HG02678 (cell line): ENCODE measurements around the gene ACADVL.

Experiments used
- ATAC-seq: cut with Tn5 transposase; IDR thresholded peaks from one replicate; pipeline ENCODE4 v1.9.1; 2021; ENCODE audit warnings: mild to moderate bottlenecking, moderate library complexity; ENCODE audit not compliant: unreplicated experiment

Gene ACADVL

DNA sequence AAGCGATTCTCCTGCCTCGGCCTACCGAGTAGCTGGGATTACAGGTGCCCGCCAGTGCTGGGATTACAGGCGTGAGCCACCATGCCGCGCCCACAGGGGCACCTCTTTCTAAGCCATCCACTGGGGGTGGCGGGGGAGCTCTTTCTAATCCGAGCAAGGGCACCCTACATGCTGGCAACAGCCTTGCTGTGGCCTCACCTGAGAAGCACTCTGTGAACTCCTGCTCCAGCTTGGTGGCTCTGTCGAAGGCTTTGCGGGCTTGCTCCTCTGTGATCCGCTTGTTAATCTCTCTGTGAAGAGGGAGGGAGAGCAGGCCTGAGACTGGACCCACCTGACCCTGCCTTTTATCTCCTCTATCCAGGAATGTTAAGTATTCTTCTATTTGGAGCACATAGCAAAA lies 28.7 kb upstream of the ACADVL start:
- ATAC-seq = no peak

DNA sequence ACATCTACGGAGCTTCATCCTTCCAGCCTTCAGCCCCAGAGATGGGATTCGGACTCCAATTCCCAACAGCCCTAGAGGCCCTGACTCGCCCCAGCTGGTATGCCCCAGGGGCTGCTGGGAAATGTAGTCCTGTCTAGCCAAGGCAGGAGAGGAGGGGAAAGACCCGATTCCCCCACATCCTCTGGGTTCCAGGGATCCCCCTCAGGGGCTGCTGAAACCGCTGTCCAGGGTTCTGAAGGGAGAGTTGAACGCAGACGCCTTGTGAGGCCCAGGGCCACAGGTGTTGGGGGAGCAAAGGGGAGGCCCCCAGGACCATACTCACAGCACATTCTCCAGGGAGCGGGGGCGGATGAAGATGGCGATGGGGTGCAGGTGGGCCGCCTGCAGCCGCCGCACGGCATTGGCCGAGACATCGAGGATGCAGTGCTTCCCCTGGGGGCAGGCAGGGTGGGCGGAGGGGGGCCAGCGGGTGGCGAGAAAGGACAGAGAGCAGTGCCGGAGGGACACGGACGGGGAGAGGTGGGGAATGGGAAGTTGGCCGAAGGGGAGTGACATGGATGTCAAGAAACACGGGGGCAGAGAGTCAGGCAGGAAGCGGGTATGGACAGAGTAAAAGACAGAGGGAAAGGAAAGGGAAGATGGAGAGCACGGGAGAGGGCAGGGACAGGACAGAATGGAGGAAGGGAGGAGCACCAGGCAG lies 28.0 kb upstream of the ACADVL start:
- no peak for ATAC-seq

DNA sequence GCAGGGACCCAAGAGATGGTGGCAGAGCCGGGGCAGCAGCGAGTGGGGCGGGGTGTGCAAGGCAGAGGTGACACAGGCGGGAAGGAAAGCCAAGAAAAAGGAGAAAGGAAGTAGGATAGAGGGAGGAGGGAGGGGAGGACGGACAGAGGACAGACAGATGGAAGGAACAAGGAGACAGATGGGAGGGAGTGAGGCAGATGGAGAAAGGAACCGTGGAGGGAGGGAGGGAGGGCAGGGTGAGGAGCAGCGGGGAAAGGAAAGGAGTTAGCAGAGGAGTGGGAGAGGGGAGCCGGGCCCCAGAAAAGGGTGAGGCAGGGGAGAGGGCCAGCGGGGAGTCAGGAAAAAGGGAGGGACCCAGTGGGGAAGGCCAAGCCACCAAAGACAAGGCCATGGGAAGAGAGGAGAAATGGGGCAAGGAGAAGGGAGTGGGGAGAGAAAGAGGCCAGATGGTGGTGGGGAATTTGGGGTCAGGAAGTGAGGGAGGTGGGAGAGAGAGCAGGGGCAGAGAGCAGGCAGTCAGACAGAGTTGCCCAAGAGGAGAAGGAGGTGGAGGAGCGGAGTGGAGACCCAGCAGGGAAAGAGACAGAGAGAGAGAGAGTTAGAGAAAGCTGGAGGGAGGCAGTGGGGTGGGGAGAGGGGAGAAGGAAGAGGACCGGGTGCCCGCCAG lies 27.3 kb upstream of the ACADVL start:
- no peak for ATAC-seq

DNA sequence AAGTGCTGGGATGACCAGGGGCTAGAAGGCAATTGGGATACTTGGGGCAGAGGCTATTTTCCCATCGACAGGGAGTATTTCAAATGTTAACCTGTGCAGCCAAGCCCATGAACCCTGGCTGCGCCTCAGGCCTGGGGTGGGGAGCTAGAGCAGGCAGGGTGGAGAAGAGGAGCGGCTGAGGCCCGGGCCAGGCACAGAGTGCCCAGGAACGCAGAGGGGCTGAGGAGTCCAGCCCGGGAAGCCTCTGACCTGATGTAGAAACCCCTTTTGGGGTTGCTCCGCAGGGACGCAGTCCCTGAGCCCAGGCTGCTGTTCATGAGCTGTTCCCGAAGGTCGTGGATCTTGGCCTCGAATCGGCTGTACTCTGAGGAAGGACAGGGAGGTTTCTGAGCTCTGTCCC lies 23.8 kb upstream of the ACADVL start:
- no peak for ATAC-seq

DNA sequence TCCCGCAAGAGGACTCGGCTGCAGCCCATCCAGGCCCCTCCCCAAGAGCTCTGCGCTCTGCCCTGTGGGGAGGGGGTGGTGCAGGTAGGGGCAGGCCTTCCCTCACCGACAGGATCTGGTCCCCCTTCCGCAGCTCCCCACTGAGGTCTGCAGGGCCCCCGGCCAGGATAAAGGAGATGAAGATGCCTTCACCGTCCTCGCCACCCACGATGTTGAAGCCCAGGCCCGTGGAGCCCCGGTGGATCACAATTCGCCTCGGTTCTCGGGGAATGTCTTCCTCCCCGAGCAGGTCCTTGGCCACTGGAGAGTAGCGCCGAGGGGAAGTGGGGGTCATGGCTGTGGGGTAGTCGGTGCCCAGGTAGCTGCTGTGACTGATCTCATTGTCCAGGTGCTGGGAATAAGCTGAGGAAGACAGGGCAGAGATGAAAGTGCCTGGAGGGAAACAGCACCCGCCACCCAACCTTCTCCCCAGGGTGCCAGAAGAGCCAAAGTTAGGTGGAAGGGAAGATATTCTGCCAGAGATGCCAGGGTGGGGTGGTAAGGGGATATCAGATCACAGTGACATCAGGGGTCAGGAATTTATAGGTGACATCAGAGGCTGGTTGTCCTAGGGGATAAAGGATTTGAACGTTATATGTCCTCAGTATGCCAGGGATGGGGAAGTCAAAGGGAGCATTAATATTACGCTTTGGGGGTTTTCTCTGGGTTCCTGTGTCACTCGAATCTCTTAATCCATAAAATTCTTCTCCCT lies 22.9 kb upstream of the ACADVL start:
- no peak for ATAC-seq

DNA sequence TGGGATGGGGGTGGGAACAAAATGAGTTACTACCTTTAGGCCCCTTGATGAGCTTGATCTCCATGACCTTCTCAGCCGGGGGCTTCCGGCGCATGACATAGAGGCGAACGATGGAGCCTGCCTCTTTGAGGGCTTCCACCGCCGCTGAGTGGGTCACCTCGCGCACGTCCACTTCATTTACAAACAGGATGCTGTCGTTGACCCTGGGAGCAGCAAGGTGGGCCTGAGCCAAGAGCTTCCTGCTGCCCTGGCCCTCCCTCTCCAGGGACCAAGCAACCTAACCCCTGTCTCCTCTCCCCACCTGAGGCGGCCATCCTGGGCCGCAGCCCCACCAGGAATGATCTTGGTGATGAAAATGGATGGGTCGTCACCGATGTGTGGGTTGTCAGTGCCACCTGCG lies 16.3 kb upstream of the ACADVL start:
- no peak for ATAC-seq

DNA sequence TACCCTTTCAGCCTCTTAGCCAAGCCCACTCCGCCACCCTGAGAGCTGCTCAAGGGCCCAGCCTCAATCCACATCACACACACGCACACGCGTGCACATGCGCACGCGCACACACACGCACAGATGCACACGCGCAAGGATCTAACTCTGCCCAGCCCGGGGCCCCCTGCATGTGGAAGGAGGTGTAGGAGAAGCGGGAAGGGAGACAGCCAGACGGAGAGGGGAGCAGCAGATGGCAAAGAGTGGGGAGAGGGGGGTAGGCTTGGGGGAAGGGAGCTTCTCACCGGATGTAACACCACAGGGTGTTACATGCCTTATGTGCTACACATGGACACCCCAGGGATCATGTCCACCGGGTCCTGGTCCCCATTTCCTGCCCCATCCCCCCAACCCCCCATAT lies 15.4 kb upstream of the ACADVL start:
- ATAC-seq = no peak

DNA sequence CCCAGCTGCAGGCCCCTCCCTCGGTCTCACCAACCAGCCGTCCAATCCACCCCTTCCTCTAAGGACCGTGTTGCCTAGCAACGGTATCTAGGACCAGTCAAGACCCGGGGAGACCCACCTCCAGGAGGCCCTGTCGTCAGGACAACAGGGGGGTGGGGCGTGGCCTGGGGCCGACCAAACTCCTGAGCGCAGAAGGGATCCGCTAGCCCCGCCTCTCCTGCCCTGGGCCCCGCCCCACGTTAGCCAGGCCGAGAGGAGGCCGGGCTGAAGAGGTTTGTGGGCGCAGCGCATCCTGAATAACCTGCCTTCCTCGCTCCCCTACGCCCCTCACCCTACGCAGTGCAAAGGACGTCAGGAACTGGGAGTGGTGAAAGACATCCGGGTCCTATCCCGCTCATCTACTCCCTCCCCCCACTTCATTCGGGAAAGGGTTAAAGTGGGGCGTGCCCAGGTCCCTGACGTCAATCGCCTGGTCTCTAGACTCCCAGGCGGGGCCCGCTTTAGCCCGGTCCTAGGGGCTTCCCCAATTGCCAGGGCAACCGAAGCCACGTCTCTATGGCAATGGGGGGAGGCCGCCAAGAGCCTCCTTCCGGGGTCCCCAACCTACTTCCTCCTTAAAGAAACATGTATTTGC lies 14.8 kb upstream of the ACADVL start:
- ATAC-seq = peak; percentile 82

DNA sequence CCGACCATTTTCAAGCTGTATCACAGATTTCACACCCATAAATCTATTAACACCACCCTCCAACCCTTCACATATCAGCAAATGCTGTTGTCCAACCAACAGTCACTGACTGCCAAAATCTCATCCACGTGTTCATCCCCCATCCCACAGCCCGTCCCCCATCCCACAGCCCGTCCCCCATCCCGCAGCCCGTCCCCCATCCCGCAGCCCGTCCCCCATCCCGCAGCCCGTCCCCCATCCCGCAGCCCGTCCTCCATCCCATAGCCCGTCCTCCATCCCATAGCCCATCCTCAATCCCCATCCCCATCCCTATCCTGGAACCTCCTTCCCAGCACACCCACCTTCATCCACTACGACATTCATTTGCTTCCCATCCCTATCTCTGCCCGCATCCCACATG lies 14.2 kb upstream of the ACADVL start:
- ATAC-seq = no peak

DNA sequence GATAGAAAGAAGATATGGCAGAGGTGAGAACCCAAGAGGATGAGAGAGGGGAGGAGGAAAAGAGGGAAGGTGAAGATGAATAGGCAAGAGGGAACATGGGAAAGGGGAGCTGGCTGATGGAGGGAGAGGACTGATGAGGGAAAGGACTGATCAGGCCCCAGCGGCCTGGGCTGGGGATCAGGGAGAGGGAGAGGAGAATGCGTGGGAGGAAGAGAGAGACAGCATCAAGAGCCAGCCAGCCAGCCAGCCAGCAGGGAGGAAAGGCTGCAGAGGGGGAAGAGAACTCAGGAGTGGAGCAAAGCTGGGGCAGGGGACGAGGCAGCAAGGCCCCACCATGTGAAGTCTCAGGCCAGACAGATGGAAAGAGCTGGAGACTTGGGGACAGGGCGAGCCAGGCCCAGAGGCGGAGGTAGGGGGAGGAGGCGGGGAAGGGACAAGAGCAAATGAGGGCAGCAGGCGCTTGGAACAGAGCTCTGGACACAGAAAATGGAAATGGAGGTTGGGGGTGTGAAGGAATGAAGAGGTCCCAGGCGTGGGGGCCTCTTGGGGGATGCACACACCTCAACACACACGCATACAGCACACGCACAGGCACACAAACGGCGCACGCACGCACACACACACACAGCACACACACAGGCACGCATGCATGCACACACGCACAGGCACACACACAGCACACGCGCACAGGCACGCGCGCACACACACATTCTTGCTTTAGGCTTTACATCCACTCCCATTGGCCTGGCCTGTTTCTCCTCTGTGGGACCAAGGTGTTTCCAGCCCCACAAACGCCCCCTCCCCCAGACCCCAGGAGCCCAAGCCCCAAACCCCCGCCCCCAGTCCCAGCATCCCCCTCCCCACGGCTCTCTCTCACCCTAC lies 12.4 kb upstream of the ACADVL start:
- ATAC-seq = no peak

DNA sequence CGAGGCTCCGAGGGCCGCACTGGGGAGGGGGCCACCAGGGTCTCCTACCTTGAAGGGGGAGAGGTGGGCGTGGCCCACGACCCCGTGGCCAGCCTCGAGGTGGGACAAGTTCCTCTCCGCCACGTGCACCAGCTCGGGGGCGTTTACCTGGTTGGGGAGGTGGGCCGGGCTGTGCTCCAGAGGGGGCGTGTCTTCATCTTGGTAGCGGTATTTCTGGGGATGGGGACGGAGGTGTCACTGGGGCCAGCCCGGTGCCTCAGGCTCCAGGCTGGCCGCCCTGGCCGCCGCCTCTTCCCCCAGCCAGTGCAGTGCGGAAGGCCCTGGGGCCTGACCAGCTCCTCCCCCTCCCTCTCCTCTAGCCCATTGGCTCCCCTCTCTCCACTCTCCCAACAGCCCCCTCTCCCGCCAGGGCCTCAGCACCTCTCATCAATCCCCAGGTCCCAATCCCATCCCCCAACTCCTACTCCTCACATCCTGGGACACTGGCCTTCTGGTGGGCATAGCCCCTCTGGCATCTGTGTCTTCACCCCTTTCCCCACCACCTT lies 11.6 kb upstream of the ACADVL start:
- no peak for ATAC-seq

DNA sequence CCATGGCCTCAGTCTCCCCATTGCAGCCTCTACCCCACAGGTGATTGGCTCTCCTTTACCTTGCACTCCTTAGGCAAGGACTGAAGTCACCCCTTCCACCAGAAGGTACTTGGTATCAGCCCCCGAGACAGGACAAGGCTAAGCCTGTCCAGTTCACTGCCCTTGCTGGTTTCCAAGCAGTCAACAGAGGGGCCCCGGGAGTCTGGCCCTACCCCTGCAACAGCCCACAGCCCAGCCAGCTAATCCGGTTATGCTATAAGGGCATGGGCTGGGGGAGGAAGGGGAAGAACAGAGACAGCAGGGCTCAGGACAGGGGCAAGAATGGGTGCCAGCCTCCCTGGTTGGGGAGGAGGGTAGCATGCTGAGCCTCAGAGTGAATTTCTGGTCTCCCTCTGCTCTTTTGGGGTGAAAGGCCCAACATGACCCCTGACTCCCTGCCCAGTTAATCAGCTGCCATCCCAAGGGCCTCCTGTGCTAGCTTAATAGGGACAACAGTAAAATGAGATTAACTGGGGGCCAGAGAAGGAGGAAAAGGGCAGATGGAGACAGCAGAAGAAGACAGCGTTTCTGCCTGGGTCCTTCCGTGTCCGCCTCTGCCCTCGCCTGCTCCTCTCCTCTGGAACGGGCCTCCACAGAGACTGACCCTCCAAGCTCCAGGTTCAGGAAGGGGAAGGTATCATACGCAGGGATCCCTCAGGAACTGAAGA lies 10.8 kb upstream of the ACADVL start:
- no peak for ATAC-seq

DNA sequence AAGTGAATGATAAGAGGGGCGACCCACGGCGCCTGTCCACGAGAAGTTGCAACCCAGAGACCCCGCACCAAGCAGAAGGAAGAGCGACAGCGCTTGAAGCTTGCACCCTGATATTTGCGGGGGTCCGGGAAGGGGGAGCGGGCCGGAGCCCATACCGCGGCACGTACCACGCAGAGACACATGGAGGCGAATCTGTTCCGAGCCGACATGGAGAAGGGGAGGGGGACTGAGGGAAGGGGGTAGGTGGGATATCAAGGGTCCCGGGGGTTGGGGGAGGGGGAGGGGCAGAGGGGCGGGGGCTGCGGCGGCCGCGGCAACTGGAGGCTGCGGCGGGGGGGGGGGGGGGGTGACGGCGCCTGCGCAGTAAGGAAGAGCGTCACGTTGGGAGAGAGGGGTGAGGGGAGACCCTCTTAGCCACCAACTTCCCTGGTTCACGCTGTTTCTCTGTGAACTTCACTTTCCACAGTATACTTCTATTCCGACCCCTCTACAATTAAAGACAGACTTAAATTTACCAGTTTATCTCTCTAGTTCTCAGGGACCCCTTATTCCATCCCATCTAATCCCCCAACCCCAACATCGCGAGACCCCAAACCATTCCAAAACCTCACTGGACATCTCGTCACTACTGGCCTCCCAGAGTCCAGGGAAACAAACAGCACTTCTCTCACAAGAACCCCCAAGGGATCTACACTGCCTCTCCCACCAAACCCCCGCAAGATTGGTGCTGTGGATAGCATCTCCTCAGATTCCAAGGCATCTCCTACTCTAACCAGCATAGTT lies 8.1 kb upstream of the ACADVL start:
- ATAC-seq = no peak

DNA sequence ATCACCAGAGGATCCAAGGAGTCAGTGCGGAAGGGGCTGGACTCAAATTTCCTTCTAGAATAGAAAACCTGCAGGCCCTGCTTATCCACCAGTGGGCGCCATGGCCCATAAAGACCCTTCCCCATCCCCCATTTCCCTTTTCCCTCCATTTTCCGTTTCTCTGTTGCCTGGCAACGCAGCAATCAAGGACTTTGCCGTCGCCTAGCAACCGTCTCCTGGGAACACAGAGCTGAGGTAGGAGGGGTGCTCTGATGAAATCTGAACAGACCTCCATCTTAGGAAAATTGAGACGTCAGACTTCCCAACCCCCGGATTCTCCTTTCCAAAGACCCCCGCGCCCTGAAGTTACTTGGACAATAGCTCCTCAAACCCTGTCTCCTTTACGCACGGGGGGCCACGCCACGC lies 5.8 kb upstream of the ACADVL start:
- peak; percentile 9 for ATAC-seq

DNA sequence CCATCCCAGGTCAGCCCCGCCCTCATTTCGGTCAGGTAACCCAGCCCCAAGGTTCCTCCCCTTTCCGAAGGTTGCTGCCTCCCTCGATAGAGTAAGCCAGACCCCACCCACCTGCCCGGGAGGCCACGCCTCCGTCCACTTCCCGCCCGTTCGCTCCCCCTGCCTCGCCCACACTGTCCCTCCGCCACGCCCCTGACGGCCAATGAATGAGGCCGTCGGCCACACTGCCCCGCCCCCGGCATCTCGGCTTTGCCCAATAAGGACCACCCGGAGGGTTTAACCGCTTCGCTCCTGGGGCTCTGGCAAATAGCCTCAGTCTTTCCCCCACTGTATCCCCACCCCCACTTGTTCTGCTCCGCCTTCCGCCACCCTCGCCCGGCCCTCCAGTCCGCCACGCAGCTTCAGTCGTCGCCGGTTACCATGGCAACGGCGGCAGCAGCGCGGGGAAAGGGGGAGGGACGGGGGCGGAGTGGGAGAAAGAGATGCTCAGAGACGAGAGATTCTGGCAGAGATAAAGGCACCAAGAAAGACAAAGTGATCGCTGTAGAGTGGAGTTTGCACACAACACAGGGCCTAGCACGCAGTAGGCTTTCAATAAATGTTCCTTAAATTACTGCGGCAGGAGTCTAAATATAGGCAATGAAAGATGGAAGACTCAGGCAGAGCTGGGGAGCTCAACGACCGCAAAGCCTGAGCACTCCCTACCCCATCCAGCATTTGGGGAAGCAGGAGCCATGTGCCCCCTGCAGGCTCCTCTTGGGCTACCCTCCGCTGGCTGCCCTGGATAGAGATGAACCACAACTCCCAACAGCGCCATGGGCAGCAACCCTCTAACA lies 5.2 kb upstream of the ACADVL start:
- ATAC-seq = peak; percentile 83

DNA sequence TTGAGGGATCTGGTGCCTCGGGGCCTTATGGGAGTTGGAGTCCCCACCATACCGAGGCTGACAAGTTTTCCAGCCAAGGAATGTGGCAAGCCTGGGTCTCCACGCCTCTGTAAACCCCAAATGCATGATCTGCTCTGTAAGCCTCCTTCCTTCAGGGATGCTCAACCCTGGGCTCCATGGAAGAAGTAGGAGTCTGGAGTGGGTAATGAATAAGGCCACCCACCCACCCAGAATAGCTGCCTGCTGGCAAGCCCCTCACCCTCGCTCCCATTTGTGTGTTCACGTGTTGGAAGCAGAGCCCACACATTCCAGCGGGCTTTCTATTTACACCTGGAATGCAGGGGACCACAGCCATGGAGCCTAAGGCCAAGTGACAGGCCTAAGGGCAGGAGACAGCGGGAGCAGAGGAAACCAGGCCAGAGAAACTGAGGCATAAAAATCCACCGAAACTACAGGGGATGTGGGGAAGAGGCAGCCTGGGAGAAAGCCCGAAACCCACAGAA lies 4.6 kb upstream of the ACADVL start:
- ATAC-seq = no peak

DNA sequence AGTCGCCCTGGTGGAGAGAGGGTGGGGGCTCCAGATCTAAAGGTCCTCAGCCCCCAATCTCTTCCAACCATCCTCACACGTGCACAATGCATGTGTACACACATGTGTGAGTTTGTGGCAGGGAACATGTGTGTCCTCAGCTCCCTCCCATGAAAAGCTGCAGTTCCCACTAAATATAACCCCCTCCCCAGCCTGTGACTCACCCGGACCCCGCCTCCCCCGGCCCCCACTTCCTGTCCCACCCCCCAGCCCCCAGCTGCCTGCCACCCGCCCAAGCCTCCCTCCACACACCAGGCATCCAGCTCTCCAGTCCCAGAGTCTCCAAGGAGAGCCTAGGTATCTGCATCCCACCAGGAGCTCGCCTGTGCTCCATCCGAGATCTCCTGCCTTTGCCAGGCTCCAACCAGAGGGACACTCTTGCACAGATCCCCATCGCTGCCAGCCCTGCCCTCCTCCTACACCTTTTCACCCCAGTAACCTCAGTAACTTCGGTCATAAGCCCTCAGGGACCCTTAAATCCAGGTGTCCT lies 4.0 kb upstream of the ACADVL start:
- no peak for ATAC-seq
